ENCODE measurements around the gene ISX.

Gene ISX

GRCh38 chr22:35111244-35111643, 45.3 kb downstream of the ISX start:
- Histone ChIP-seq H3K4me3 (no peak overlapping the region), H3K9me3 (no peaks in the 10 kb centered on the region), H3K4me1 (no peaks in the 10 kb centered on the region), H3K27me3 (peaks cover 0 to 7% of the 10 kb centered on the region in 2 donors), H3K36me3 (no peaks in the 10 kb centered on the region), H3K27ac (no peak overlapping the region)
- no peak for DNase-seq
- intact Hi-C loops (cut with DNase I; ENCODE audit: low total_unique reads), result no loop called here
- TF ChIP-seq CTCF (IDR thresholded peaks at IDR 0.05), result no peak

DNA sequence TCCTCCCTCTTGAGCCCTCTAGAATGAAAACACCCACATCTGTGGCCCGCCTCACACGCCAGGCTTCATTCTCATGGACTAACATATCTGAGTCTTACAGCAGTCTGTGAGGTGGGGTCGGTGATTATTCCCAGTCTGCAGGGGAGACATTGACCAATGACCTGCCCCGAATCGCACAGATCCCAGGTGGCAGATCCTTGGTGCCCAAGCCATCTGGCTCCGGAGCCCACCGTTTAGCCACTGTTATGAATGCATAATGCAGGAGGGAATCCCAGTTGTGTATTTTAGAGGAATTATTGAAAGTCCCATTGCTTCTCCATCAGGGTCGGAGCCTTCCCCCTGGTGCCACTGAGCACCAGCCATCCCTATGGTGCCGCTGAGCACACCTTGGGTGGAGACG, 47.4 kb downstream of the ISX start:
- Histone ChIP-seq H3K27me3 (peaks cover 0 to 7% of the 10 kb centered on the region in 2 donors), H3K4me3 (no peak overlapping the region), H3K9me3 (no peaks in the 10 kb centered on the region), H3K4me1 (no peaks in the 10 kb centered on the region), H3K27ac (no peak overlapping the region), H3K36me3 (no peaks in the 10 kb centered on the region)
- TF ChIP-seq CTCF (IDR thresholded peaks at IDR 0.05), result no peak
- DNase-seq, result no peak
- intact Hi-C loops (cut with DNase I; ENCODE audit: low total_unique reads), result no loop called here

DNA sequence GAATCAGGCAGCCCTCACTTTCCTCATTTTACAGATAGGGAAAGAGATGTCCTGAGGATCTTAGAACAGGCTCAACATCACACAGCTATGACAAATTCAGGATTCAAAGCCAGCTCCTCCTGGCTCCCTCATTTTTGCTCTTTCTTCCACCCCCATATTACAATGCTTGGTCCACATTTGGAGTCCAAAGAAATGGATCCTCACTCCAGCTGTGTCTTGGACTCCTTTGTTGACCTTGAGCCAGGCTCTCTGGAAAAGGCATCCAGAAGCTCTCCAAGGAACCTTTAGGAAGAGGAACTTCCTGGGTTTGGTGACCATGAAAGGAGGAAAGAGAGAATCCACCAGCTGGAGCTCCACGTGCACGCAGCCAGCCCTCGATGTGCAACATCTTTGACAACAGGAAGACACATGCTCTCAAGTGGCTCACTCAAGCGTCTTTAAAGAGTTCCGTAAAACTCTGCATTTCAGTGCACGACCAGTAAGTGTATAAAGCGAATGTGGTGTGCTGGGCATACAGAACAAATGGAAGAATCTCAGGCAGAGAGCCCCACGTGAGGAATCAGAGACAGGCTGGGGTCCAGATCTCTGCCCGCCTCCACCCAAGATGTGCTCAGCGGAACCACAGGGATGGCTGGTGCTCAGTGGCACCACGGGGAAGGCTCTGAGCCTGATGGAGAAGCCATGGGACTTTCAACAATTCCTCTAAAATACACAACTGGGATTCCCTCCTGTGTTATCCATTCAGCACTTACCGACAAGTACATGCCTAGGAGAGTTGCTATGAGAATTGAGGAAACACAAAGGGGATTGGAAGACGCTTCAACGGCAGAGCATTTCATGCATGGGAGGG, 48.4 kb downstream of the ISX start:
- intact Hi-C loops (cut with DNase I; ENCODE audit: low total_unique reads), result no loop called here
- no peaks in the 10 kb centered on the region for H3K4me1 ChIP-seq
- peaks cover 0 to 4% of the 10 kb centered on the region in 2 donors for H3K27me3 ChIP-seq
- no peak for TF ChIP-seq CTCF (IDR thresholded peaks at IDR 0.05)
- H3K9me3 ChIP-seq, result no peaks in the 10 kb centered on the region
- no peak for DNase-seq
- H3K27ac ChIP-seq, result no peak overlapping the region
- H3K4me3 ChIP-seq, result no peak overlapping the region
- no peaks in the 10 kb centered on the region for H3K36me3 ChIP-seq

- H3K27me3 ChIP-seq, result peaks cover 0 to 4% of the 10 kb centered on the region in 2 donors
- H3K4me3 ChIP-seq, result no peak overlapping the region
- H3K36me3 ChIP-seq, result no peaks in the 10 kb centered on the region
- TF ChIP-seq CTCF (IDR thresholded peaks at IDR 0.05), result no peak
- DNase-seq, result no peak
- H3K4me1 ChIP-seq, result no peaks in the 10 kb centered on the region
- intact Hi-C loops (cut with DNase I; ENCODE audit: low total_unique reads), result no loop called here
- H3K9me3 ChIP-seq, result no peaks in the 10 kb centered on the region
- H3K27ac ChIP-seq, result no peak overlapping the region
Observed at GRCh38 chr22:35115515-35115914, 49.6 kb downstream of the ISX start.

DNA sequence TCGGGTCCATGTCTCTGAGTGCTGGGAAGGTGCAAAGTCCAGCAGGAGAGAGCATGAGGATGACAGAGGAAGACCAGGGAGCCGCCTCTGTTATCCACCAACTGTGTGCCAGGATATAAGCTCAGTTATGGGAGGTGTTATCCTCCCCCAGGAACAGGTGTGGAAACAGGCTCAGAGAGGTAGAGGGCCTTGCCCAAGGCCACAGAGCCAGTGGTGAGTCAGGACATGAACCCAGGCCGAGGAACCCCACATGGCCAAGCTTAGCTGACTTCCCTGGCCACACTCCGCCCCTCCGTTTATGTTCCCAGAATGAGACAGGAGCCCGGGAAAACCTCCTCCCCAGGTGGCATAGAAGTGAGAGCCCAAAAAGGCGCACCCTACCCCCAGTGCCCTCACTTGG, 50.3 kb downstream of the ISX start:
- peaks cover 0 to 4% of the 10 kb centered on the region in 2 donors for H3K27me3 ChIP-seq
- intact Hi-C loops (cut with DNase I; ENCODE audit: low total_unique reads), result no loop called here
- H3K4me1 ChIP-seq, result no peaks in the 10 kb centered on the region
- H3K4me3 ChIP-seq, result no peak overlapping the region
- no peaks in the 10 kb centered on the region for H3K36me3 ChIP-seq
- TF ChIP-seq CTCF (IDR thresholded peaks at IDR 0.05), result no peak
- no peak overlapping the region for H3K27ac ChIP-seq
- no peak for DNase-seq
- no peaks in the 10 kb centered on the region for H3K9me3 ChIP-seq
